HG03457 (cell line): ENCODE data around the gene LAGE3.

Source experiments
- ATAC-seq: cut with Tn5 transposase; IDR thresholded peaks from one replicate; pipeline ENCODE4 v1.9.1; 2021; ENCODE audit warnings: moderate number of reproducible peaks; ENCODE audit not compliant: unreplicated experiment

LAGE3 gene

DNA sequence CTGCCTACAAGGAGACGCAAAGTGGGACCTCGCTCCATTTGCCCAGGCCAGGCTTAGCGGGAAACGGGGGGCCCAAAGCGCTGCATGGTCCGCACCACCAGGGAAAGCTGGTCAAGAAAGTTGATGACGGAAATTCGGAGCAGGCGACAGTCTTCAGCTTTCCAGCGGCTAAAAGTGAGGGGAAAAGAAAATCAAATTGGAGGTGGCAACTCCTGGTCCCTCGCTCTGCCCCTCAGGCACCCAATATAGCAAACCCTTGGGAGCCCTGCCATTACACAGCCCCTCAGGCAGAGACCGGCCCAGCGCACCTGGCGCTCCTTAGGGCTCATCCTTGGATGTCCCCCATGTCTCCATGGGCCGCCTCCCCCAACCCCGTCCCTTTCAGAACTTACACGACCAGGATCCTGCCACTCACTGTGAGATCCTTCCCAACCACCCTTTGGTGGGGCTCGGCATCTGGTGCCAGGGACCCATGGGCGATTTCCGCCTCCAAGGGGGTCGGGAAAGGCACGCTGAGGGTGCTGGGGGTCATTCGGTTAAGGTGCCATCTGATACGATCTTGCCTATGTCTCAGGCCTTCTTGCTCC is 1.1 kb downstream of the LAGE3 start:
- ATAC-seq: no peak

DNA sequence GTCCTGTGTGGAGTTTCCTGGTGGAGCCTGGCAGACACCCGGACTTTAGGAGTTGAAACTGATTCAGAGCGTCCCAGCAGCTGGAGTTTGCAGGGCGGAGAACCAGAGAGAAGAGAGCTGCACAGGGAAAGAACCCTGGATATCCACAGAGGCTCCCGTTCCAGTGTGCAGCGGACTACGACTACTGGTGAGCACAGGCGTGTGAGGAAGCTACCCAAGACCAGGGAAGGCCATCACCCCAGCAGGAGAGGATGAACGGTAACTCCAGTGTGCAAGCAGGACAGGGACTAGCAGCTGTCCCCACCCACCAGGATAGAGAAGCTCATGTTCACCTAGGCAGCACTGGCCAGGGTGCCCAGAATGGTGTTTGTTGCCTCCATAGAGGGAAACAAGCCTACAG is 2.3 kb downstream of the LAGE3 start:
- no peak for ATAC-seq

GRCh38 chrX:154473683-154474082 is 5.4 kb downstream of the LAGE3 start:
- ATAC-seq: no peak

- no peak for ATAC-seq
These were observed 6.1 kb downstream of the LAGE3 start for GRCh38 chrX:154472685-154473632.

DNA sequence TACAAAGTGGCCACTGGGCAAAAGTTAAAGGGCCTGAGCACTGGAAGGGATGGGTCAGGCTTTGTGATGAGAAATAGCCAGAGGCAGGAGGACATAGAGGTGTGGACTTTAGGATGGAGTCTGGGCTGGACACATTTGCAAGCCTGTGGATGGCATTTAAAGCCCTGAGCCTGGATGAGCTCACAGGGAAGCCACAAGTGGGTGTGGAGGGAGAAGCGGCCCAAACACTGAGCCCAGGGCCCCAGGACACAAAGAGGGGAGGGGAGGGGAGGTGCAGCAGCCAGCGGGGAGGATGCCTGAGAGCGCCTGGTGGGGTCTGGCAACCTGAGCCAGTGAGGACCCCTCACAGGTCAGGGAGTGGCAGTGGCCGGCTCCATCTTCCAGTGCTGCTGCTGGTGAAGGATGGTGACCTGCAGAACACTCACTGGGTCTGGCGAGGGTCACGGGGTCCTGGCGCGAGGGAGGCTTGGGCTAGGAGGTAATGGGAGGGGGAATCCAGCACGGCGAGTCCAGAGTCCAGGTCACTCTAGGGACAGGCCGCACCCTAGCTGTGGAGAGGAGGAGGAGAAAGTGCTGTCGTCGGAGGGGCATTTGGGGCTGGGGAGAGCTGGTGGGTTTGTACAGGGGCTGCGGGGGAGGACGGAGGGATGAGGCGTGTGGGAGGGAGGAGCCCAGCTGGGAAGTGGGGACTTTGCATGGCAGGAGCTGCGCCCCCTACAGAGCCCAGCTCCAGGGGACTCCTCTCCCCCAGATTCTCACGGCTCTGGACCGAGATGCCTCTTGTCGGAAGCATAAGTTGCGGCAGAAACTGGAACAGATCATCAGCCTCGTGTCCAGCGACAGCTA is 7.0 kb downstream of the LAGE3 start:
- no peak for ATAC-seq

- no peak for ATAC-seq
These were observed 8.0 kb downstream of the LAGE3 start for GRCh38 chrX:154470914-154471568.

GRCh38 chrX:154470434-154470833 is 8.6 kb downstream of the LAGE3 start:
- ATAC-seq: no peak

GRCh38 chrX:154469880-154470279 is 9.2 kb downstream of the LAGE3 start:
- no peak for ATAC-seq

DNA sequence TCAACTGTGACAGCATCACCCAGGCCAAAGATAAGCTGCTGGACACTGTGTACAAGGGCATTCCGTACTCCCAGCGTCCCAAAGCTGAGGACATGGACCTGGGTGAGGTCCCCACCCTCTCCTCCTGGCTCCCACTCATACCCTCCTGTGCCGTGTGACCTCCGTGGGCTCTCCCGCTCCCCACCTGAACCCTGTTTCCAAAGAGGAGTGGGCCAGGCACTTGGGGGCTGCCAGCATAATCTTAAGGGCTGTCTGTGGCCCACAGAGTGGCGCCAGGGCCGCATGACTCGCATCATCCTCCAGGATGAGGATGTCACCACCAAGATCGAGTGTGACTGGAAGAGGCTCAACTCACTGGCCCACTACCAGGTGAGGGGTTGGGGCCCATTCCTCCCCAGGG is 10.0 kb downstream of the LAGE3 start:
- no peak for ATAC-seq

GRCh38 chrX:154468217-154468616 is 10.9 kb downstream of the LAGE3 start:
- ATAC-seq: no peak

DNA sequence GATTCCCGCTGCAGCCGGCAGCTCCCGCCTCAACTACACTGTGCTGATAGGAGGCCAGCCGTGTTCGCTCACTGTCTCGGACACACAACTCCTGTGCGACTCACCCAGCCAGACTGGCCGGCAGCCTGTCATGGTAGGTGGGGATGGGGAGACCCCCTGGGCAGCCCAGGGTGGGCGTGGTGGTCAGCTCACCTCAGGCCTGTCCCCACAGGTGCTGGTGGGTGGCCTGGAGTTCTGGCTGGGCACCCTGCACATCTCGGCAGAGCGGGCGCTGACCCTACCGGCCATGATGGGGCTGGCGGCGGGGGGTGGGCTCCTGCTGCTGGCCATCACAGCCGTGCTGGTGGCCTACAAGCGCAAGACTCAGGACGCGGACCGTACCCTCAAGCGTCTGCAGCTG is 11.5 kb downstream of the LAGE3 start:
- no peak for ATAC-seq

- ATAC-seq: no peak
These were observed 12.2 kb downstream of the LAGE3 start for GRCh38 chrX:154466907-154467306.

DNA sequence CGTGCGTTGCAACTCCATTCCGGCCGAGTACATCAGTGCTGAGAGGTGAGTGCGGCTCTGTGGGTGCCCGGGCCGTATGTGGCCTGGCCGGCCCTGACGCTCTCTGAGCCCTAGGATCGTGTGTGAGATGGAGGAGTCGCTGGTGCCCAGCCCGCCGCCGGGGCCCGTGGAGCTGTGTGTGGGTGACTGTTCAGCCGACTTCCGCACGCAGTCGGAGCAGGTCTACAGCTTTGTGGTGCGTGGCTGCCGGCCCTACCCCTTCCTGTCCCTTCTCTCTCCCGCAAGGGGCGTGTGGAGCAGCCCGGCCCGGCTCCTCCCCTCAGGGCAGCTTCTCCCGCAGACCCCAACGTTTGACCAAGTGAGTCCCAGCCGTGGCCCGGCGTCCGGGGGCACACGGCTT is 13.0 kb downstream of the LAGE3 start:
- ATAC-seq: no peak

GRCh38 chrX:154465601-154466000 is 13.5 kb downstream of the LAGE3 start:
- no peak for ATAC-seq

- ATAC-seq: no peak
These were observed 14.2 kb downstream of the LAGE3 start for GRCh38 chrX:154464806-154465365.

- no peak for ATAC-seq
These were observed 15.4 kb downstream of the LAGE3 start for GRCh38 chrX:154463611-154464220.

- ATAC-seq: no peak
These were observed 16.7 kb downstream of the LAGE3 start for GRCh38 chrX:154462396-154462795.

DNA sequence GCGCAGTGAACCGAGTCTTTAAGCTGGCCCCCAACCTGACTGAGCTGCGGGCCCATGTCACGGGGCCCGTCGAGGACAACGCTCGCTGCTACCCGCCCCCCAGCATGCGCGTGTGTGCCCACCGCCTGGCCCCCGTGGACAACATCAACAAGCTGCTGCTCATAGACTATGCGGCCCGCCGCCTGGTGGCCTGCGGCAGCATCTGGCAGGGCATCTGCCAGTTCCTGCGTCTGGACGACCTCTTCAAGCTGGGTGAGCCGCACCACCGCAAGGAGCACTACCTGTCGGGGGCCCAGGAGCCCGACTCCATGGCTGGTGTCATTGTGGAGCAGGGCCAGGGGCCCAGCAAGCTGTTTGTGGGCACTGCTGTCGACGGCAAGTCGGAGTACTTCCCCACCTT is 18.8 kb downstream of the LAGE3 start:
- ATAC-seq: no peak

GRCh38 chrX:154459832-154460231 is 19.2 kb downstream of the LAGE3 start:
- ATAC-seq: no peak
